ENCODE data around the gene DTL. TPM values are rescaled to one million over a fixed set of nuclear protein-coding genes. Genes with fewer than 3 reads are reported as not detected.

The DTL gene
- polyA plus RNA-seq, 1 experiment: 8.3 TPM

GRCh38 chr1:212091438-212092121 lies 56.0 kb downstream of the DTL start:
- H3K27me3 ChIP-seq (ENCODE audit: control insufficient read depth, insufficient read depth, low read length): no peaks in the 10 kb centered on the region
- no peak for DNase-seq (ENCODE audit: low read depth)
- POLR2A ChIA-PET: no interaction called here
- no peak overlapping the region for H3K4me3 ChIP-seq (ENCODE audit: low read depth, low read length)
- CTCF ChIA-PET: no interaction called here
- TF ChIP-seq CTCF (IDR thresholded peaks at IDR 0.05; ENCODE audit: insufficient read depth, low read depth, low read length): no peak
- H3K36me3 ChIP-seq (ENCODE audit: control insufficient read depth, insufficient read depth, low read length): no peaks in the 10 kb centered on the region

- DNase-seq (ENCODE audit: low read depth): no peak
- H3K36me3 ChIP-seq (ENCODE audit: control insufficient read depth, insufficient read depth, low read length): no peaks in the 10 kb centered on the region
- no peak overlapping the region for H3K4me3 ChIP-seq (ENCODE audit: low read depth, low read length)
- no peak for TF ChIP-seq CTCF (IDR thresholded peaks at IDR 0.05; ENCODE audit: insufficient read depth, low read depth, low read length)
- ChIA-PET CTCF (interaction anchor here (1.1 kb wide), 1 partner anchor 188 kb away, joined by 3 read pairs; no protein-coding TSS in a partner anchor), POLR2A (no interaction called here)
- H3K27me3 ChIP-seq (ENCODE audit: control insufficient read depth, insufficient read depth, low read length): no peaks in the 10 kb centered on the region
Observed at GRCh38 chr1:212097360-212097759, 61.8 kb downstream of the DTL start.

DNA sequence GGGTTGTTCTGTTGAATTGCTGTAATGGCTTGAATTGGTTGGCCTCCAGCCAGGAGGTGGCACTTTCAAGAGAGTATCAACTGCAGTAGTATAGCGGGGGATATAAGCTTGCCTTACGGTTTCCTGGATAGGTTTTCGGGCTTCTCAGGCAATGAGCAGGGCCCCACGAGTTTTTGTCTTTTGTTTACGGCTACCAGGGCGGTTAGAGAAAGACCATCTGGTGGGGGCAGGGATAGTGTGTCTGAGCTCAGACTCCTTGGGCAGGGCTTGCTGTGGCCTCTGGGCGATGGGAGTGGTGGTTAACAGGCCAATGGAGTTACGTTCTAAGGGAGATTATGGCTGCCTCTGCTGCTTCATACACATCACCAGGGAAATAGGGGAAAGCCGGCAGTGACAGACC lies 62.8 kb downstream of the DTL start:
- DNase-seq (ENCODE audit: low read depth): no peak
- Histone ChIP-seq H3K36me3 (ENCODE audit: control insufficient read depth, insufficient read depth, low read length) (no peaks in the 10 kb centered on the region), H3K27me3 (ENCODE audit: control insufficient read depth, insufficient read depth, low read length) (no peaks in the 10 kb centered on the region), H3K4me3 (ENCODE audit: low read depth, low read length) (no peak overlapping the region)
- ChIA-PET POLR2A (no interaction called here), CTCF (no interaction called here)
- no peak for TF ChIP-seq CTCF (IDR thresholded peaks at IDR 0.05; ENCODE audit: insufficient read depth, low read depth, low read length)

DNA sequence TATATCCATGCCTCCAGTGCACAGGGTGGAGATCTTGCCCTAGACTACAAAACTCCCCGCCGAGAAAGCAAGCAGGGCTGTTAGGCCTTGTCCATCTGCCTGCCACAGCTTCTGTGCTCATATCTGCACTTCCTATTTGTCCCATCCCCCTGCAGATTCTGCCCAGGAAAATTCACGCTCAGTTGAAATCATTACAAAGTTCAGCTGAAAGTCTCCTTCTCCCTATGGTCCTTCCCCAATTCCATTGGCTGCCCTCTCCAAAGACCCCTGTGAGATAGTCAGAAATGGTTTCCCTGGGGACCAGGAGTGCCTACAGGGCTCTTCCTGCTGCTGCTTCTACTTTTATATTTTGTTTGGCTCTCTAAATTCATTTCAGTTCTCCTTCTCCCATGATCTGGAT lies 63.2 kb downstream of the DTL start:
- POLR2A ChIA-PET: no interaction called here
- DNase-seq (ENCODE audit: low read depth): no peak
- H3K4me3 ChIP-seq (ENCODE audit: low read depth, low read length): no peak overlapping the region
- H3K27me3 ChIP-seq (ENCODE audit: control insufficient read depth, insufficient read depth, low read length): no peaks in the 10 kb centered on the region
- H3K36me3 ChIP-seq (ENCODE audit: control insufficient read depth, insufficient read depth, low read length): no peaks in the 10 kb centered on the region
- no peak for TF ChIP-seq CTCF (IDR thresholded peaks at IDR 0.05; ENCODE audit: insufficient read depth, low read depth, low read length)
- CTCF ChIA-PET: no interaction called here

GRCh38 chr1:212101251-212101650 lies 65.7 kb downstream of the DTL start:
- H3K27me3 ChIP-seq (ENCODE audit: control insufficient read depth, insufficient read depth, low read length): no peaks in the 10 kb centered on the region

More at GRCh38 chr1:212101251-212101650, 65.7 kb downstream of the DTL start:
- no peak overlapping the region for H3K4me3 ChIP-seq (ENCODE audit: low read depth, low read length)
- H3K36me3 ChIP-seq (ENCODE audit: control insufficient read depth, insufficient read depth, low read length): no peaks in the 10 kb centered on the region
- no peak for DNase-seq (ENCODE audit: low read depth)
- ChIA-PET POLR2A (no interaction called here), CTCF (no interaction called here)
- no peak for TF ChIP-seq CTCF (IDR thresholded peaks at IDR 0.05; ENCODE audit: insufficient read depth, low read depth, low read length)

Measured in BJ (cell line).